ENCODE measurements around the gene DYNLT2B.
A peak's percentile ranks its signal among the peaks of the same experiment; 100 is the strongest.
"Not testable (repeated sequence)": the region's sequence is repeated elsewhere in the genome, so short reads cannot be mapped to it uniquely, and the experiment has no call there.

The DYNLT2B gene

GRCh38 chr3:196314086-196314485 lies 4.0 kb downstream of the DYNLT2B start:
- not testable (repeated sequence) for H3K9me3 ChIP-seq (ENCODE audit: control insufficient read depth in 1 of 2, low read length in 2 of 2); H3K27ac ChIP-seq (ENCODE audit: low read depth, low read length); H3K27me3 ChIP-seq (ENCODE audit: control insufficient read depth in 1 of 2, insufficient read depth in 2 of 2, low read length in 2 of 2); H3K36me3 ChIP-seq (ENCODE audit: control insufficient read depth in 1 of 2, insufficient read depth in 2 of 2, low read length in 2 of 2); H3K9ac ChIP-seq (ENCODE audit: low read depth in 1 of 2, low read length in 2 of 2); H3K4me1 ChIP-seq (ENCODE audit: control insufficient read depth in 1 of 2, insufficient read depth in 2 of 2, low read length in 2 of 2); H3K4me3 ChIP-seq (ENCODE audit: low read depth in 1 of 2, low read length in 2 of 2)

- H3K27ac ChIP-seq (ENCODE audit: low read depth, low read length); H3K9me3 ChIP-seq (ENCODE audit: control insufficient read depth in 1 of 2, low read length in 2 of 2); H3K4me3 ChIP-seq (ENCODE audit: low read depth in 1 of 2, low read length in 2 of 2); H3K4me1 ChIP-seq (ENCODE audit: control insufficient read depth in 1 of 2, insufficient read depth in 2 of 2, low read length in 2 of 2); H3K9ac ChIP-seq (ENCODE audit: low read depth in 1 of 2, low read length in 2 of 2); H3K27me3 ChIP-seq (ENCODE audit: control insufficient read depth in 1 of 2, insufficient read depth in 2 of 2, low read length in 2 of 2); H3K36me3 ChIP-seq (ENCODE audit: control insufficient read depth in 1 of 2, insufficient read depth in 2 of 2, low read length in 2 of 2): not testable (repeated sequence)
Measured at GRCh38 chr3:196302960-196303359, 15.1 kb downstream of the DYNLT2B start.

- H3K36me3 ChIP-seq (ENCODE audit: control insufficient read depth in 1 of 2, insufficient read depth in 2 of 2, low read length in 2 of 2); H3K9ac ChIP-seq (ENCODE audit: low read depth in 1 of 2, low read length in 2 of 2); H3K4me3 ChIP-seq (ENCODE audit: low read depth in 1 of 2, low read length in 2 of 2); H3K27ac ChIP-seq (ENCODE audit: low read depth, low read length); H3K9me3 ChIP-seq (ENCODE audit: control insufficient read depth in 1 of 2, low read length in 2 of 2); H3K27me3 ChIP-seq (ENCODE audit: control insufficient read depth in 1 of 2, insufficient read depth in 2 of 2, low read length in 2 of 2); H3K4me1 ChIP-seq (ENCODE audit: control insufficient read depth in 1 of 2, insufficient read depth in 2 of 2, low read length in 2 of 2): not testable (repeated sequence)
Measured at GRCh38 chr3:196302551-196302950, 15.5 kb downstream of the DYNLT2B start.

- Histone ChIP-seq H3K9ac (ENCODE audit: low read depth in 1 of 2, low read length in 2 of 2) (no peak overlapping the region), H3K4me3 (ENCODE audit: low read depth in 1 of 2, low read length in 2 of 2) (no peak overlapping the region), H3K9me3 (ENCODE audit: control insufficient read depth in 1 of 2, low read length in 2 of 2) (no peaks in the 10 kb centered on the region), H3K27ac (ENCODE audit: low read depth, low read length) (no peak overlapping the region), H3K27me3 (ENCODE audit: control insufficient read depth in 1 of 2, insufficient read depth in 2 of 2, low read length in 2 of 2) (no peaks in the 10 kb centered on the region), H3K4me1 (ENCODE audit: control insufficient read depth in 1 of 2, insufficient read depth in 2 of 2, low read length in 2 of 2) (no peaks in the 10 kb centered on the region), H3K36me3 (ENCODE audit: control insufficient read depth in 1 of 2, insufficient read depth in 2 of 2, low read length in 2 of 2) (no peaks in the 10 kb centered on the region)
Measured at GRCh38 chr3:196298521-196298920, 19.5 kb downstream of the DYNLT2B start.

- no peak overlapping the region for H3K27ac ChIP-seq (ENCODE audit: low read depth, low read length)
- H3K9me3 ChIP-seq (ENCODE audit: control insufficient read depth in 1 of 2, low read length in 2 of 2) = no peaks in the 10 kb centered on the region
- H3K4me1 ChIP-seq (ENCODE audit: control insufficient read depth in 1 of 2, insufficient read depth in 2 of 2, low read length in 2 of 2) = no peaks in the 10 kb centered on the region
- H3K36me3 ChIP-seq (ENCODE audit: control insufficient read depth in 1 of 2, insufficient read depth in 2 of 2, low read length in 2 of 2) = no peaks in the 10 kb centered on the region
- no peaks in the 10 kb centered on the region for H3K27me3 ChIP-seq (ENCODE audit: control insufficient read depth in 1 of 2, insufficient read depth in 2 of 2, low read length in 2 of 2)
- no peak overlapping the region for H3K9ac ChIP-seq (ENCODE audit: low read depth in 1 of 2, low read length in 2 of 2)
- H3K4me3 ChIP-seq (ENCODE audit: low read depth in 1 of 2, low read length in 2 of 2) = no peak overlapping the region
Measured at GRCh38 chr3:196292286-196292923, 25.6 kb downstream of the DYNLT2B start.

- Histone ChIP-seq H3K4me3 (ENCODE audit: low read depth in 1 of 2, low read length in 2 of 2) (peak overlapping the region; percentile 96 to 100), H3K36me3 (ENCODE audit: control insufficient read depth in 1 of 2, insufficient read depth in 2 of 2, low read length in 2 of 2) (no peaks in the 10 kb centered on the region), H3K4me1 (ENCODE audit: control insufficient read depth in 1 of 2, insufficient read depth in 2 of 2, low read length in 2 of 2) (peaks cover 16 to 17% of the 10 kb centered on the region in 2 donors), H3K9ac (ENCODE audit: low read depth in 1 of 2, low read length in 2 of 2) (peak overlapping the region; percentile 90 to 100), H3K27ac (ENCODE audit: low read depth, low read length) (peak overlapping the region; percentile 85), H3K9me3 (ENCODE audit: control insufficient read depth in 1 of 2, low read length in 2 of 2) (no peaks in the 10 kb centered on the region), H3K27me3 (ENCODE audit: control insufficient read depth in 1 of 2, insufficient read depth in 2 of 2, low read length in 2 of 2) (no peaks in the 10 kb centered on the region)
Measured at GRCh38 chr3:196288141-196288460, 29.9 kb downstream of the DYNLT2B start.

GRCh38 chr3:196287440-196288140 lies 30.4 kb downstream of the DYNLT2B start, which contains the start of gene PCYT1A:
PCYT1A (minus strand) TSS chr3:196287726; CDS start chr3:196270531, 17,195 bp downstream.
- Histone ChIP-seq H3K27ac (ENCODE audit: low read depth, low read length) (peak within 1 kb of the TSS; percentile 85), H3K27me3 (ENCODE audit: control insufficient read depth in 1 of 2, insufficient read depth in 2 of 2, low read length in 2 of 2) (no peaks in the 10 kb centered on the region), H3K36me3 (ENCODE audit: control insufficient read depth in 1 of 2, insufficient read depth in 2 of 2, low read length in 2 of 2) (no peaks in the 10 kb centered on the region), H3K4me1 (ENCODE audit: control insufficient read depth in 1 of 2, insufficient read depth in 2 of 2, low read length in 2 of 2) (peaks cover 16 to 21% of the 10 kb centered on the region in 2 donors), H3K9ac (ENCODE audit: low read depth in 1 of 2, low read length in 2 of 2) (peak within 1 kb of the TSS; percentile 90 to 100), H3K4me3 (ENCODE audit: low read depth in 1 of 2, low read length in 2 of 2) (peak within 1 kb of the TSS; percentile 96 to 100), H3K9me3 (ENCODE audit: control insufficient read depth in 1 of 2, low read length in 2 of 2) (no peaks in the 10 kb centered on the region)

GRCh38 chr3:196287090-196287439 lies 31.0 kb downstream of the DYNLT2B start:
- Histone ChIP-seq H3K27me3 (ENCODE audit: control insufficient read depth in 1 of 2, insufficient read depth in 2 of 2, low read length in 2 of 2) (no peaks in the 10 kb centered on the region), H3K36me3 (ENCODE audit: control insufficient read depth in 1 of 2, insufficient read depth in 2 of 2, low read length in 2 of 2) (peaks cover 0 to 2% of the 10 kb centered on the region in 2 donors), H3K9ac (ENCODE audit: low read depth in 1 of 2, low read length in 2 of 2) (peak overlapping the region; percentile 90 to 100), H3K4me1 (ENCODE audit: control insufficient read depth in 1 of 2, insufficient read depth in 2 of 2, low read length in 2 of 2) (peaks cover 16 to 24% of the 10 kb centered on the region in 2 donors), H3K4me3 (ENCODE audit: low read depth in 1 of 2, low read length in 2 of 2) (peak overlapping the region; percentile 96 to 100), H3K27ac (ENCODE audit: low read depth, low read length) (peak overlapping the region; percentile 85), H3K9me3 (ENCODE audit: control insufficient read depth in 1 of 2, low read length in 2 of 2) (no peaks in the 10 kb centered on the region)

- Histone ChIP-seq H3K27ac (ENCODE audit: low read depth, low read length) (no peak overlapping the region), H3K4me1 (ENCODE audit: control insufficient read depth in 1 of 2, insufficient read depth in 2 of 2, low read length in 2 of 2) (peaks cover 32 to 36% of the 10 kb centered on the region in 2 donors)
Measured at GRCh38 chr3:196284396-196284795, 33.6 kb downstream of the DYNLT2B start.

GRCh38 chr3:196281962-196282361 lies 36.1 kb downstream of the DYNLT2B start:
- Histone ChIP-seq H3K4me1 (ENCODE audit: control insufficient read depth in 1 of 2, insufficient read depth in 2 of 2, low read length in 2 of 2) (peaks cover 45 to 47% of the 10 kb centered on the region in 2 donors), H3K4me3 (ENCODE audit: low read depth in 1 of 2, low read length in 2 of 2) (no peak overlapping the region), H3K27me3 (ENCODE audit: control insufficient read depth in 1 of 2, insufficient read depth in 2 of 2, low read length in 2 of 2) (no peaks in the 10 kb centered on the region), H3K27ac (ENCODE audit: low read depth, low read length) (no peak overlapping the region), H3K9me3 (ENCODE audit: control insufficient read depth in 1 of 2, low read length in 2 of 2) (no peaks in the 10 kb centered on the region), H3K9ac (ENCODE audit: low read depth in 1 of 2, low read length in 2 of 2) (peak overlapping the region in 1 of 2 donors; percentile 13), H3K36me3 (ENCODE audit: control insufficient read depth in 1 of 2, insufficient read depth in 2 of 2, low read length in 2 of 2) (peaks cover 0 to 2% of the 10 kb centered on the region in 2 donors)

More at GRCh38 chr3:196284396-196284795, 33.6 kb downstream of the DYNLT2B start:
- Histone ChIP-seq H3K36me3 (ENCODE audit: control insufficient read depth in 1 of 2, insufficient read depth in 2 of 2, low read length in 2 of 2) (peaks cover 0 to 2% of the 10 kb centered on the region in 2 donors), H3K9ac (ENCODE audit: low read depth in 1 of 2, low read length in 2 of 2) (peak overlapping the region in 1 of 2 donors; percentile 48), H3K9me3 (ENCODE audit: control insufficient read depth in 1 of 2, low read length in 2 of 2) (no peaks in the 10 kb centered on the region), H3K27me3 (ENCODE audit: control insufficient read depth in 1 of 2, insufficient read depth in 2 of 2, low read length in 2 of 2) (no peaks in the 10 kb centered on the region), H3K4me3 (ENCODE audit: low read depth in 1 of 2, low read length in 2 of 2) (peak overlapping the region; percentile 28 to 53)

Data from duodenal mucosa (tissue), 2 donors.